D341Med (cell line): ENCODE results near the gene KATNIP.

Source experiments
- DNase-seq: peaks from one replicate; pipeline ENCODE4 v3.0.0; 2012; ENCODE audit warnings: low spot score

KATNIP gene

DNA sequence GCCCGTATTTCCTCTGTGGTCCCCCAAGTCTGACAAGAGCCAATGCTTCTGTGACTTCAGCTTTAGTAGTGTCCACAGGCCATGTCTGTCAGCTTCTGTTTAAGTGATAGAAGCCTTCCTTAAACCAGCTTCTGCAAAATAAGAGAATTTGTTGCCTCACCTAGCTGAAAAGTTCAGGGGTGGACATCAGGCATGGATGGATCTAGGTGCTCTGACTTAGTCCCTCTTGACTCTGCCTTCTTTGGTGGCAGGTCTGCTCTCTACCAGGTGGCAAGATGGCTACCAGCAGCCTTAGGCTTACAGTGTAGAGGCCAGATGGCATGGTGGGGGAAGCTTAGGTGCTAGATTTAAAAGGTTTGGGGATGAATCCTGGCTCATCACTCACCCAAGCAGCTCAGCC is 33.7 kb downstream of the KATNIP start:
- DNase-seq = peak; percentile 47

- no peak for DNase-seq
Measured at GRCh38 chr16:27585200-27585599, 35.3 kb downstream of the KATNIP start.

DNA sequence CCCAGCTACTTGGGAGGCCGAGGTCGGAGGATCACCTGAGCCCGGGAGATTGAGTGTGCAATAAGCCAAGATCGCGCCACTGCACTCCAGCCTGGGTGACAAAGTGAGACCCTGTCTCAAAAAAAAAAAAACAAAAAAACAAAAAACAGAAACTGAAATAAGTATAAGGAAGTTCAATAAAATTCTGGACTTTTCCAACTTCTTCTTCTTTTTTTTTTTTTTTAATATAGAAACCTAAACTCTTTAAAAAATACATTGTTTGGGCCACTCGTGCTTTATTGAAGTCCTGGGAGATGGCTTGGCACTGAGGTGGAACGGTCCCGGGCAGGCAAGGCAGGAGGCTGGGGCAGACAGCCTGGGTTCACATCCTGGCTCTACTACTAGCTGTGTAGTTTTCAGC is 36.8 kb downstream of the KATNIP start:
- DNase-seq = no peak

DNA sequence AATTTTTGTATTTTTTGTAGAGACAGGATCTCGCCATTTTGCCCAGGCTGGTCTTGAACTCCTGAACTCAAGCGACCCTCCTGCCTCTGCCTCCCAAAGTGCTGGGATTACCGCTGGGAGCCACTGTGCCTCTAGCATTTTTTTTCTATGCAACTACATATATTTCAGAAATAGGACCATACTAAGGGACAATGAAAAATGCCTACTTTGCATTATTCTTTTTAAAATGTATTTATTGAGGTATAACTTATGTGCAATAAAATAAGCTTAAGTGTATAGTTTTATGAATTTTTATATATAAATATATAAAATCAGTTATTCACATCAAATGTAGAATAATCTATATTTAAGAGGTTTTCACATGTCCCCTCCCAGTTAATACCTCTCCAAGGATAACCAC is 38.1 kb downstream of the KATNIP start:
- no peak for DNase-seq

- no peak for DNase-seq
Measured at GRCh38 chr16:27591837-27592236, 41.9 kb downstream of the KATNIP start.

DNA sequence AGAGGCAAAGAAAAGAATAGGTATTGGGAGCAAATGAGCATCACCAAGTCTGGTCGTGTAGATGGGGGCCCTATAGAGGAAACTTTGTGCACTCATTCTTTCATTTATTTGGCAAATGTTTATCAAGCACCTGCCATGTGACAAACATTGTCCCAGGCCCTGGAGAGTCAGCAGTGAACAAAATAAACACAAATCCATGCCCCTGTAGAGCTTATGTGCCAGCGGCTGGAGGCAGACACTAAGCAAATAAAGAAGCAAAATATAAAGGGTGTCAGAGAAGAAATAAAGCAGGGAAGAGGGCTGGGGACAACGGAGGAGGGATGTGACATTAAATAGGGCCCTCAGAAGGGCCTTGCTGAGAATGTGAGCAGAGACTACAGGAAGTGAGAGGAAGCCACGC is 45.5 kb downstream of the KATNIP start:
- DNase-seq = no peak

DNA sequence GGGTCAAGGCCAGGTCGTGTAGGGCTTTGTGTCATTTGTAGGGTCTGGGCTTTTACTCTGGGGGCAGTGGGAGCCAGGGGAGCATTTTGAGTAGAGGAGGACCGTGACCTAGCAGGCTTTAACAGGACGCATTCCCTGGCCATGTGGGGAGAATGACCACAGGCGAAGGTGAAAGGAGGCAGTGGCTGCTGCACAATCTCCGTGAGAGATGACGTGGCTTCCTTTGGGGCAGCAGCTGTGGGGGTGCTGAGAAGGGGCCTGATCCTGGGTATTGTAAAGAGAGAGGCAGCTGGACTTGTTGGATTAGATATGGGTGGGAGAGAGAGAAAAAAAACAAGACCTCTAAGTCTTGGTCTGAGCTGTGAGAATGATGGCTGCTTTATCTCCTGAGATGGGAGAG is 46.0 kb downstream of the KATNIP start:
- no peak for DNase-seq

DNA sequence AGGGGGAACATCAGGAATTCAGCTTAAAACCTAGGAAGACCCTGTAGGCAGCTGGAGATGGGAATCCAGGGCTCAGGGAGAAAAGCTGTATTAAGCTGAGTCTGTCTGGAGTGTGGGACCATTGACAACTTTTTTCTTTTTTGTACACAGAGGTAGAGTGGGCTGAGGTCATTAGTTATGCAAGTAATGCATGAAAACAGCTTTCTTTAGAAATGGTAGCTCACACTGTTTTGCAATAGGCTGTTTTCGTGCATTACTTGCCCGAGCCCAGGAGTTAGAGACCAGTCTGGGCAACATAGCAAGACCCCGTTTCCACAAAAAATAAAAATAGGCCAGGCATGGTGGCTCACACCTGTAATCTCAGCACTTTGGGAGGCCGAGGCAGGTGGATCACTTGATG is 46.5 kb downstream of the KATNIP start:
- no peak for DNase-seq

DNA sequence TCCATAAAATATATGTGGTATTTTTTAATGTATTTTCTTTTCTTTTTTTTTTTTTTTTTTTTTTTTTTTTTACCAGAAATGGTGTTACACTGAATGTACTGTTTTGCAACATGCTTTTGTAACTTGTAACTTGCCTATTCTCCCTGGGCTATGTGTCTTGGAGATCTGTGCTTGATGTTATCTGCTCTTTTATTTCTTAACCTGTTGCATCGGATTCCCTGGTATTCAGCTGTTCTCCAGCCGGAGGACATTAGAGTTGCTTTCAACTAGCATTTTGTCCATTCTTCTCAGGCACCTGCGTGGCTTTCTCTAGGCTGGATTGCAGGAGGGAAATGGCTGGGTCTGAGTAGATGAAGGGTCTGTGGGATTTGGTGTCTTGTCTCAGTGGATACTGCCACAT is 47.4 kb downstream of the KATNIP start:
- no peak for DNase-seq

DNA sequence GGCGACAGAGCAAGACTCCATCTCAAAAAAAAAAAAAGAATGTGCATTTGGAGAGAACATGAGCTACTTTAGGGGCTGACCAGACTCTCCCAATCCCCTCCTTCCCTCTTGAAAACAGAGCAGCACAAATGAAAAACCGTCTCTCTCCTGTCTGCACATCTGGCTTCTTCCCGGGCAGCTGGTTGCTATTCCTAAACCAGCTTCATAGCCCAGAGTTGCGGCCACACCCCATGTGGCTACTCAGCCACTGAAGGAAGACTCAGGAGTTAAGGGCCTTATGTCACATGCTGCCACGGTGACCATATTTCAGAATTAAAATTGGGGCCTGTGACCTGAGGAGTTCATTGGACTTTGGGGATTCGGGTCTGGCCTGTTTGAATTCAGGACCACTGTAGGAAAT is 48.3 kb downstream of the KATNIP start:
- no peak for DNase-seq

GRCh38 chr16:27598931-27599565 is 49.1 kb downstream of the KATNIP start:
- no peak for DNase-seq

- no peak for DNase-seq
Measured at GRCh38 chr16:27599606-27600005, 49.7 kb downstream of the KATNIP start.
